Suprapubic skin (tissue), 3 donors: ENCODE results near the gene ARFGAP3.

ENCODE experiments used
- CTCF ChIP-seq, 2 donors: fragments of 200-600 bp in 1 of 2; fragments of 450-650 bp in 1 of 2; sonication (generic) in 1 of 2; IDR thresholded peaks; one replicate each; pipeline ENCODE4 v1.5.1; 2016 to 2019; ENCODE audit warnings: antibody characterized with exemption in 2 of 2, mild to moderate bottlenecking in 1 of 2, moderate library complexity in 1 of 2
- POLR2AphosphoS5 ChIP-seq, 3 donors: sonication (generic); formaldehyde crosslinking; IDR thresholded peaks; one replicate each; pipeline ENCODE4 v1.6.1; 2017; ENCODE audit warnings: antibody characterized with exemption in 3 of 3

- no peak for TF ChIP-seq POLR2AphosphoS5 (IDR thresholded peaks at IDR 0.05)
- TF ChIP-seq CTCF (IDR thresholded peaks at IDR 0.05), result no peak
Measured at GRCh38 chr22:42752912-42753311, 104.2 kb downstream of the ARFGAP3 start.
